GM04503 (cell line): Measurements from ENCODE around the gene OAS3.
A peak's percentile ranks its signal among the peaks of the same experiment; 100 is the strongest.
"Not testable (repeated sequence)": the region's sequence is repeated elsewhere in the genome, so short reads cannot be mapped to it uniquely, and the experiment has no call there.

Source experiments
- DNase-seq: peaks from one replicate; pipeline ENCODE4 v3.0.0-alpha.2; 2012; ENCODE audit warnings: low read depth

OAS3 gene

GRCh38 chr12:112937741-112938719, at the start of gene OAS3:
TSS of gene OAS3 (plus strand) at chr12:112938474. CDS start at chr12:112938531, 57 bp downstream.
- peak; percentile 35 for DNase-seq

GRCh38 chr12:112891093-112892024, 46.9 kb upstream of the OAS3 start:
- no peak for DNase-seq

- no peak for DNase-seq
Measured at GRCh38 chr12:112892856-112893255, 45.4 kb upstream of the OAS3 start.

- no peak for DNase-seq
Measured at GRCh38 chr12:112894128-112894527, 44.1 kb upstream of the OAS3 start.

GRCh38 chr12:112898380-112898779, 39.9 kb upstream of the OAS3 start:
- DNase-seq = no peak

GRCh38 chr12:112900298-112901145, 37.8 kb upstream of the OAS3 start:
- no peak for DNase-seq

- no peak for DNase-seq
Measured at GRCh38 chr12:112901271-112901670, 37.0 kb upstream of the OAS3 start.

- peak; percentile 25 for DNase-seq
Measured at GRCh38 chr12:112904571-112904970, 33.7 kb upstream of the OAS3 start.

GRCh38 chr12:112905451-112906089, 32.7 kb upstream of the OAS3 start:
- no peak for DNase-seq

GRCh38 chr12:112906712-112907414, 31.4 kb upstream of the OAS3 start, which contains the start of gene OAS1:
TSS of gene OAS1 (plus strand) at chr12:112906962. CDS start at chr12:112907040, 78 bp downstream.
- DNase-seq = peak; percentile 10

- no peak for DNase-seq
Measured at GRCh38 chr12:112907415-112908157, 30.7 kb upstream of the OAS3 start.

- DNase-seq = no peak
Measured at GRCh38 chr12:112908548-112908947, 29.7 kb upstream of the OAS3 start.

- no peak for DNase-seq
Measured at GRCh38 chr12:112909693-112910092, 28.6 kb upstream of the OAS3 start.

- DNase-seq = no peak
Measured at GRCh38 chr12:112913038-112913688, 25.1 kb upstream of the OAS3 start.

GRCh38 chr12:112913888-112914287, 24.4 kb upstream of the OAS3 start:
- not testable (repeated sequence) for DNase-seq

- DNase-seq = no peak
Measured at GRCh38 chr12:112916270-112916669, 22.0 kb upstream of the OAS3 start.

- no peak for DNase-seq
Measured at GRCh38 chr12:112919121-112919520, 19.2 kb upstream of the OAS3 start.

- no peak for DNase-seq
Measured at GRCh38 chr12:112924986-112925385, 13.3 kb upstream of the OAS3 start.

GRCh38 chr12:112926416-112927033, 11.7 kb upstream of the OAS3 start:
- DNase-seq = not testable (repeated sequence)
